Neural progenitor cell (in vitro differentiated cells): ENCODE results near the gene VPS37B.

Source experiments
- EZH2 ChIP-seq: fragments of 200-600 bp; sonication (generic); IDR thresholded peaks from 2 replicates; pipeline ENCODE4 v1.6.1; 2017; ENCODE audit warnings: antibody characterized with exemption, mild to moderate bottlenecking, moderate library complexity
- EZH2phosphoT487 ChIP-seq: fragments of 200-600 bp; sonication (generic); IDR thresholded peaks from 2 replicates; pipeline ENCODE4 v1.6.1; 2017; ENCODE audit warnings: antibody characterized with exemption
- TF ChIP-seq, protein P1 (sequence below): fragments of 200-600 bp; sonication (generic); IDR thresholded peaks from 2 replicates; pipeline ENCODE4 v1.5.1; 2017; ENCODE audit warnings: antibody characterized with exemption, mild to moderate bottlenecking

DNA sequence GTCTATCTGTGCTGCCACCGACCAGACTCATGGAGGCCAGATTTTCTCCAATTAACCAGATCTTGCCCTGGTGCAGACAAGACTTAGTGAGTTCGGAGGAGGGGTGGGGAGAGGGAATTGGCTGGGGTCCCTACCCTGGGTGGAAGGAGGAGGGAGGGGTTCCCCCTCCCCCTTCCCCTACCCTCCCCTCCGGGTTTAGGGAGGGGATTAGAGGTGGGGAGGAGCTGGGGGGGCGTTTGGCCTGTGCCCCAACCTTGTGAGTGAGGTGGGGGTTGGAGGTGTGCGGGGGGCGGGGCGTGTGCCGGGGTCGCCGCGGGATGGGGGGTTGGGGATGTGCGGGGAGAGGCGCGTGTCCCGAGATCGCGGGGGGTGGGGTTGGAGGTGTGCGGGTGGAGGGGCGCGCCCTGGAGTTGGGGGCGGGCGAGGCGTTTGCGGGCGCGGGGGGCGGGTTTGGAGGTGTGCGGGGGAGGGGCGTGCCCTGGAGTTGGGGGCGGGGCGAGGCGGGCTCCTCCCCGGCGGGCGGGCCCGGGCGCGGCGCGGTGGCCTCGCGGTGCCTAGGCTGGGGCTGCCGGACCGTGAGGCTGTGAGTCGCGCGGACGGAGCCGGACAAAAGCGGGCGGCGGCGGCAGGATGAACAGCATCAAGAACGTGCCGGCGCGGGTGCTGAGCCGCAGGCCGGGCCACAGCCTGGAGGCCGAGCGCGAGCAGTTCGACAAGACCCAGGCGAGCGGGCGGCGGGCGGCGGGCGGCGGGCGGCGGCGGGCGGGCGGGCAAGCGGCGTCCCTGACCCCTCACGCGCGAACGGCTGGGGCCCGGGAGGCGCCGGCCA lies 60.8 kb downstream of the VPS37B start, which contains the start of gene HIP1R:
- TF ChIP-seq EZH2 (no peak), EZH2phosphoT487 (no peak)
- TF ChIP-seq, protein P1, sequence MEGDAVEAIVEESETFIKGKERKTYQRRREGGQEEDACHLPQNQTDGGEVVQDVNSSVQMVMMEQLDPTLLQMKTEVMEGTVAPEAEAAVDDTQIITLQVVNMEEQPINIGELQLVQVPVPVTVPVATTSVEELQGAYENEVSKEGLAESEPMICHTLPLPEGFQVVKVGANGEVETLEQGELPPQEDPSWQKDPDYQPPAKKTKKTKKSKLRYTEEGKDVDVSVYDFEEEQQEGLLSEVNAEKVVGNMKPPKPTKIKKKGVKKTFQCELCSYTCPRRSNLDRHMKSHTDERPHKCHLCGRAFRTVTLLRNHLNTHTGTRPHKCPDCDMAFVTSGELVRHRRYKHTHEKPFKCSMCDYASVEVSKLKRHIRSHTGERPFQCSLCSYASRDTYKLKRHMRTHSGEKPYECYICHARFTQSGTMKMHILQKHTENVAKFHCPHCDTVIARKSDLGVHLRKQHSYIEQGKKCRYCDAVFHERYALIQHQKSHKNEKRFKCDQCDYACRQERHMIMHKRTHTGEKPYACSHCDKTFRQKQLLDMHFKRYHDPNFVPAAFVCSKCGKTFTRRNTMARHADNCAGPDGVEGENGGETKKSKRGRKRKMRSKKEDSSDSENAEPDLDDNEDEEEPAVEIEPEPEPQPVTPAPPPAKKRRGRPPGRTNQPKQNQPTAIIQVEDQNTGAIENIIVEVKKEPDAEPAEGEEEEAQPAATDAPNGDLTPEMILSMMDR, result no peak
